ENCODE measurements around the gene CCDC149.

DNA sequence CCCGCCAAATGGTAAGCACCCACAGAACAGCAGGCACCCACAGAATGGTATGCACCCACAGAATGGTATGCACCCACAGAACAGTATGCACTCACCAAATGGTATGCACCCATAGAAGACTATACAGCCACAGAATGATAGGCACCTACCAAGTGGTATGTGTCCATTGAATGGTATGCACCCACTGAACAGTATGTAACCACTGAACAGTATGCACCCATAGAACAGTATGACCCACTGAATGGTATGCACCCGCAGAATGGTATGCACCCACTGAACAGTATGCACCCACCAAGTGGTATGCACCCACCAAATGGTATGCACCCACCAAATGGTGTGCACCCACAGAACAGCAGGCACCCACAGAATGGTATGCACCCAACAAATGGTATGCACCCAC is 40.1 kb downstream of the CCDC149 start:
- TF ChIP-seq, protein P1, sequence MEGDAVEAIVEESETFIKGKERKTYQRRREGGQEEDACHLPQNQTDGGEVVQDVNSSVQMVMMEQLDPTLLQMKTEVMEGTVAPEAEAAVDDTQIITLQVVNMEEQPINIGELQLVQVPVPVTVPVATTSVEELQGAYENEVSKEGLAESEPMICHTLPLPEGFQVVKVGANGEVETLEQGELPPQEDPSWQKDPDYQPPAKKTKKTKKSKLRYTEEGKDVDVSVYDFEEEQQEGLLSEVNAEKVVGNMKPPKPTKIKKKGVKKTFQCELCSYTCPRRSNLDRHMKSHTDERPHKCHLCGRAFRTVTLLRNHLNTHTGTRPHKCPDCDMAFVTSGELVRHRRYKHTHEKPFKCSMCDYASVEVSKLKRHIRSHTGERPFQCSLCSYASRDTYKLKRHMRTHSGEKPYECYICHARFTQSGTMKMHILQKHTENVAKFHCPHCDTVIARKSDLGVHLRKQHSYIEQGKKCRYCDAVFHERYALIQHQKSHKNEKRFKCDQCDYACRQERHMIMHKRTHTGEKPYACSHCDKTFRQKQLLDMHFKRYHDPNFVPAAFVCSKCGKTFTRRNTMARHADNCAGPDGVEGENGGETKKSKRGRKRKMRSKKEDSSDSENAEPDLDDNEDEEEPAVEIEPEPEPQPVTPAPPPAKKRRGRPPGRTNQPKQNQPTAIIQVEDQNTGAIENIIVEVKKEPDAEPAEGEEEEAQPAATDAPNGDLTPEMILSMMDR (IDR thresholded peaks at IDR 0.05; ENCODE audit: low read length) = no peak
- TF ChIP-seq EZH2 (IDR thresholded peaks at IDR 0.05; ENCODE audit: borderline replicate concordance, low read length) = no peak
